Astrocyte (in vitro differentiated cells and primary cell): ENCODE measurements around the gene SCAPER. TPM values are rescaled to one million over a fixed set of nuclear protein-coding genes. Genes with fewer than 3 reads are reported as not detected.
A peak's percentile ranks its signal among the peaks of the same experiment; 100 is the strongest.

Source experiments
- DNase-seq: peaks from one replicate; pipeline ENCODE4 v3.0.0-alpha.2; 2010; ENCODE audit warnings: low read depth
- FAIRE-seq: peaks from 2 replicates; lab custom pipeline; 2011; peaks lifted over from hg19 to GRCh38; lab: Jason Lieb, UNC
- H2AFZ ChIP-seq: 2 replicates; pipeline ENCODE4 v1.6.0; 2012; ENCODE audit warnings: low read depth, low read length, inconsistent platforms
- H3K27ac ChIP-seq: 2 replicates; pipeline ENCODE4 v1.5.1; 2011; ENCODE audit warnings: low read depth, low read length, inconsistent platforms
- H3K27me3 ChIP-seq: 2 replicates; pipeline ENCODE4 v1.6.0; 2011; ENCODE audit warnings: low read length, inconsistent platforms; ENCODE audit not compliant: insufficient read depth
- H3K36me3 ChIP-seq: 2 replicates; pipeline ENCODE4 v1.5.1; 2011; ENCODE audit warnings: low read length, inconsistent platforms; ENCODE audit not compliant: insufficient read depth
- H3K4me1 ChIP-seq: 2 replicates; pipeline ENCODE4 v1.5.1; 2011; ENCODE audit warnings: low read length, inconsistent platforms; ENCODE audit not compliant: insufficient read depth
- H3K4me2 ChIP-seq: 2 replicates; pipeline ENCODE4 v1.6.0; 2012; ENCODE audit warnings: low read length, inconsistent platforms
- H3K4me3 ChIP-seq: 2 replicates; pipeline ENCODE4 v1.5.1; 2011; ENCODE audit warnings: low read depth, mild to moderate bottlenecking, low read length, inconsistent platforms; ENCODE audit not compliant: insufficient read depth
- H3K79me2 ChIP-seq: 2 replicates; pipeline ENCODE4 v1.6.0; 2012; ENCODE audit warnings: mild to moderate bottlenecking, low read length, inconsistent platforms; ENCODE audit not compliant: insufficient read depth
- H3K9ac ChIP-seq: 2 replicates; pipeline ENCODE4 v1.6.0; 2012; ENCODE audit warnings: mild to moderate bottlenecking, low read length, inconsistent platforms
- H3K9me3 ChIP-seq: 2 replicates; pipeline ENCODE4 v1.5.1; 2012; ENCODE audit warnings: low read depth, mild to moderate bottlenecking, low read length, inconsistent platforms; ENCODE audit not compliant: insufficient read depth
- H4K20me1 ChIP-seq: 2 replicates; pipeline ENCODE4 v1.6.0; 2012; ENCODE audit warnings: low read length, inconsistent platforms; ENCODE audit not compliant: insufficient read depth
- H3K27ac Mint-ChIP-seq: one replicate; pipeline ENCODE4 v1.8.0; 2021; ENCODE audit warnings: mild to moderate bottlenecking, mixed read lengths; ENCODE audit not compliant: unreplicated experiment
- H3K27me3 Mint-ChIP-seq: one replicate; pipeline ENCODE4 v1.8.0; 2021; ENCODE audit warnings: low read depth, mixed read lengths; ENCODE audit not compliant: unreplicated experiment
- H3K36me3 Mint-ChIP-seq: one replicate; pipeline ENCODE4 v1.8.0; 2021; ENCODE audit warnings: low read depth, mixed read lengths; ENCODE audit not compliant: unreplicated experiment
- H3K4me1 Mint-ChIP-seq: one replicate; pipeline ENCODE4 v1.8.0; 2021; ENCODE audit warnings: low read depth, mixed read lengths; ENCODE audit not compliant: unreplicated experiment
- H3K4me3 Mint-ChIP-seq: one replicate; pipeline ENCODE4 v1.8.0; 2021; ENCODE audit warnings: mild to moderate bottlenecking, moderate library complexity, mixed read lengths; ENCODE audit not compliant: unreplicated experiment
- H3K9me3 Mint-ChIP-seq: one replicate; pipeline ENCODE4 v1.8.0; 2021; ENCODE audit warnings: mild to moderate bottlenecking, mixed read lengths; ENCODE audit not compliant: unreplicated experiment
- CTCF ChIP-seq: IDR thresholded peaks from 2 replicates; pipeline ENCODE4 v1.5.1; 2011; ENCODE audit warnings: low read depth, mild to moderate bottlenecking, inconsistent platforms, low read length, moderate library complexity; ENCODE audit not compliant: insufficient read depth
- EZH2 ChIP-seq: IDR thresholded peaks from 2 replicates; pipeline ENCODE4 v1.6.1; 2012; ENCODE audit warnings: mild to moderate bottlenecking, low read length, inconsistent platforms; ENCODE audit not compliant: insufficient read depth
- total RNA-seq: library from RNA; stranded (reverse); gene quantifications from 2 replicates; pipeline ENCODE4 v1.2.1, GENCODE V29; 2021

The SCAPER gene
- total RNA-seq, 1 donor from 2014 or later = 8.6 TPM

- H3K27ac ChIP-seq = no peak overlapping the region
- H3K4me1 ChIP-seq = peaks cover 12% of the 10 kb centered on the region
- peaks cover 96% of the 10 kb centered on the region for H3K27me3 ChIP-seq
- H2AFZ ChIP-seq = peak overlapping the region; percentile 35
- DNase-seq = no peak
- peaks cover 73% of the 10 kb centered on the region for H3K27me3 Mint-ChIP-seq
- FAIRE-seq = no peak
- H3K36me3 Mint-ChIP-seq = peaks cover 8% of the 10 kb centered on the region
- H3K4me3 Mint-ChIP-seq = no peak overlapping the region
- H3K36me3 ChIP-seq = no peaks in the 10 kb centered on the region
- peaks cover 10% of the 10 kb centered on the region for H3K4me1 Mint-ChIP-seq
- no peaks in the 10 kb centered on the region for H3K79me2 ChIP-seq
- no peak overlapping the region for H3K9ac ChIP-seq
- TF ChIP-seq CTCF (no peak), EZH2 (no peak)
- H3K9me3 Mint-ChIP-seq = peaks cover 26% of the 10 kb centered on the region
- H3K4me3 ChIP-seq = no peak overlapping the region
- peak overlapping the region; percentile 67 for H3K4me2 ChIP-seq
- H3K9me3 ChIP-seq = peaks cover 6% of the 10 kb centered on the region
- peaks cover 41% of the 10 kb centered on the region for H4K20me1 ChIP-seq
- H3K27ac Mint-ChIP-seq = no peak overlapping the region
These were observed 564.8 kb downstream of the SCAPER start for GRCh38 chr15:76340198-76340802.

GRCh38 chr15:76339305-76340197 lies 565.6 kb downstream of the SCAPER start:
- Mint-ChIP-seq H3K27me3 (peaks cover 71% of the 10 kb centered on the region), H3K9me3 (peaks cover 25% of the 10 kb centered on the region), H3K36me3 (peaks cover 8% of the 10 kb centered on the region), H3K4me1 (peaks cover 10% of the 10 kb centered on the region), H3K4me3 (peak overlapping the region; percentile 77), H3K27ac (no peak overlapping the region)
- Histone ChIP-seq H3K9me3 (peaks cover 9% of the 10 kb centered on the region), H3K4me3 (no peak overlapping the region), H2AFZ (peak overlapping the region; percentile 35), H3K27ac (no peak overlapping the region), H3K36me3 (no peaks in the 10 kb centered on the region), H4K20me1 (peaks cover 38% of the 10 kb centered on the region), H3K27me3 (peaks cover 96% of the 10 kb centered on the region), H3K4me1 (peaks cover 12% of the 10 kb centered on the region), H3K4me2 (peak overlapping the region; percentile 67), H3K9ac (no peak overlapping the region), H3K79me2 (no peaks in the 10 kb centered on the region)
- no peak for FAIRE-seq
- peak; percentile 29 for TF ChIP-seq EZH2
- no peak for TF ChIP-seq CTCF
- DNase-seq = peak; percentile 24
